HG03060 (cell line): ENCODE results near the gene RC3H1.

Source experiments
- ATAC-seq: cut with Tn5 transposase; IDR thresholded peaks from one replicate; pipeline ENCODE4 v1.9.1; 2021; ENCODE audit warnings: low read depth, moderate number of reproducible peaks; ENCODE audit not compliant: unreplicated experiment

The RC3H1 gene

GRCh38 chr1:173889885-173890284, 132.3 kb downstream of the RC3H1 start:
- no peak for ATAC-seq

GRCh38 chr1:173888749-173889148, 133.4 kb downstream of the RC3H1 start:
- no peak for ATAC-seq

GRCh38 chr1:173887627-173888026, 134.5 kb downstream of the RC3H1 start:
- no peak for ATAC-seq

GRCh38 chr1:173886746-173887611, 135.2 kb downstream of the RC3H1 start:
- ATAC-seq = no peak

GRCh38 chr1:173884701-173885100, 137.5 kb downstream of the RC3H1 start:
- no peak for ATAC-seq
